ENCODE measurements around the gene MCIDAS.
A peak's percentile ranks its signal among the peaks of the same experiment; 100 is the strongest.

The MCIDAS gene

DNA sequence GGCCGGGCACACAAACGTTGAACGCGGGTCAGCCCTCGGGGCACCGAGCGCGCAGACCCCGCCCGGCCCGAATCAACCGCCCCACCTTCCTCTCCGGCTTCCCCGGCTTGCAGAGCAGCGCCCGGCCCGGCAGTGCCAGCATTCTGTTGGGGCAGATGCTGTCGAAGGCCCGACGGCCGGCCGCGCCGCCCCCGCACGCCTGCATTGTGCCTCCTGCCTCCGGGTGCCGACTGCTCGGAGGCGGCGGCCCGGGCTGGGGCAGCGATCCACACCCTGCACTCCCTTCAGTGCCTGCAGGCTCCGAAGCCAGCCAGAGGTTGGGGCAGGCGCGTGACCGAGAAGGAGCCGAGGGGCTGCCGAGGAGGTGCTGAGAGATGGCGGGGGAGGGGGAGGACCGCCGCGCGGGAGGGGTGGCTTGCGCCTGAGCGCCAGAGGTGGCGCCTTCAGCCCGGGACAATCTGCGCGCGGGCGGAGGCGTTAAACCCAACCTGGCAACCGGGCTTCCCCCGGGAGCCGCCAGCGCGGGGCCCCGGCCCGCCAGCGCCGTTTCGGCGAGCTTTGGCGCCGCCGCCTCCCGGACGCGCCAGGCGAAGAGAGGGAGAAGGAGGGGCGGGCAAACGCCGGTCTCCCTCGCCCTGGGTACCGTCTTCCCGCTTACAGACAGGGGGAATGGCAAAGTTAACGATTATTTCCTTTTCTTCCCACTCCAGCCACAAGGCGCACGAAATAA is at the start of gene MCIDAS:
TSS of gene MCIDAS (minus strand) at position 382 of the 730 bp plus-strand sequence. CDS start at position 205, 177 bp downstream.
- peak; percentile 43 for DNase-seq

DNA sequence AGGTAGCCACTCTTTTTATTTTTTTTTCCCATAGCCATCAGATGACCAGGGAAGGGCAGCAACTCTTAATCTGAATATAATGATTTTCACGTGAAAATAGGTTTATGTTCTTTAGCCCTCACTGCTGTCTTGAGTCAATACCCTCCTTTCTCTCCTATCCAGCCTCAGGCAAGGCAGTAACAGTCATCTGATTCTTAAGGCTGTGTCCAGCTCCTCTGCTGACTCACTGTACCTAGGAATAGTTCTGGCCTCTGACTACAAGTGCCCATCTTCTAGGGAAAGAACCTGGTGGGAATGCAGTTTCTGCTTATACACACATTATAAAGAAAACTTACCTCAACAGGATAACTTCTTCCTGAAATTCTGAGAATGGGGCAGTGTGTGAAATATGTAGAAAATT is 49.7 kb upstream of the MCIDAS start:
- DNase-seq: peak; percentile 28

GRCh38 chr5:55258339-55258738 is 31.2 kb upstream of the MCIDAS start:
- DNase-seq: no peak

- no peak for DNase-seq
These were observed 27.7 kb upstream of the MCIDAS start for GRCh38 chr5:55254802-55255201.

- no peak for DNase-seq
These were observed 22.9 kb upstream of the MCIDAS start for GRCh38 chr5:55250064-55250463.

- no peak for DNase-seq
These were observed 14.6 kb upstream of the MCIDAS start for GRCh38 chr5:55241746-55242145.

GRCh38 chr5:55236800-55237199 is 9.7 kb upstream of the MCIDAS start:
- DNase-seq: no peak

DNA sequence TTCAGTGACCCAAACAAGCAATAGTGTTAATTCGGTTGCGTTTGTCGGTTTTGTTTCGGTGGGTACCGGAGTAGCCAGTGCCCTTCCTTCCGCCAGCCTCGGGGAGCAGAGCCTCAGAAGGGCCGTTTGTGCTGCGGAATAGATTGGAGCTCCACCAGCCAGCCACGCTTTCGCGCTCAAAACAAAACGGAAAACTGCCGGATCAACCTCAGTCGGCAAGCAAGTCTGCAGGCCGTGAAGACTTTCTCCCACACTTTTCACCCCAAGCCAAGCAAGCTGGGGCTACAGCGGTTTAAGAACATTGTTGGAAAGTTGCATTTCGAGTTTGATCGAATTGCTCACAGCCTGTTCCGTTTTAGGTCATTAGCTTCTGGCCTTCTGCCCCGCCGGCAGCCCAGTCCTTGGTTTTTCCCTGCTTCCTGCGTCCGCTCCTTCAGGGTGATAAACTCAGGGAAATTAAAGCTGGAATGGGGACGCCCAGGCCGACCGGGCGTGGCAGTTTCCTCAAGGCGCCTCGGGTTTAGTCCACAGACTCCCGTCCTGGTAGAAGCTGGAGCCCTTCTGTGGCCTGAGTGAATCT is 7.1 kb upstream of the MCIDAS start:
- peak; percentile 23 for DNase-seq

DNA sequence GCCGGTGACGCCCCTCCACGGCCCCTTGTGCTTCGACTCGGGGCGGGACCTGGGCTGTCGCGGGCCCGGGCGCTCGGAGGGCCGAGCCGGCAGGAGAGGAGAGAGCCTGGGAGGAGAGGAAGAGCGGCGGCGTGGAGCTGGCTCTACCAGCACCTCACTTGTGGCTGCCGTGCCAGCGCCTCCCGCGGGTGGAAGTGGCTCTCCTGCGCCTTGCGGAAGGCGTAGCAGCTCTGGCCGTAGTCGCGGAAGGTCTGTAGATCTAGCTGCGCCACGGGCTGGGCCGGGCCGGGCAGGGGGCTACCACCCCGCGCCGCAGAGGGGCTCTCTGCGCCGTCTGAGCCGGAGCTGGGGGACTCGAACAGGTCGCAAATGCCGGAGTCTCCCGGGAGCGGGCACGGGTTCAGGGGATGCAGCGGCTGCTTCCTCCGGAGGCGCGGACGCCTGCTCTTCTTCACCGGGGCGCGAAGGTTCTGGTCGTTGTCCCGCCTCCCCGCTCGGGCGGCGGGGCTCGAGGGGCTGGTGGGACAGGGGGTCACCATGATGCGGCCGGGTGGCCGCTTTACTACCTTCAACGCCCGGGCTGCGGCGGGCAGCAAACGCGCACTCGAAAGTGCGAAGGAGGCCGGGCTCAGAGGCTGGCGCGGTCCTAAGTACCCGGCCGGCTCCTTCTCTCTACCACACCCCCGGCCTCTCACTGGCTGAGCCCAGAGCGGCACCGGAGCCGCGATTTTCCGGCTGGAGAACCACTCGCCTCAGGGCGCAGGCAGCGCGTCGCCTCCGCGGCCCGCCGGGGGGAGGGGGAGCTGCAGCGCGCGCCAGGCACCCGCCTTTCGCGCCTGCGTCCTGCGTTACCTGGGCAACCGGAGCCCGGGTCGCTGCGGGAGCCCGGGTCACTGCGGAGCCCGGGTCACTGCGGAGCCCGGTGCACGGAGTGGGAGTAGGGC is 6.1 kb upstream of the MCIDAS start, which contains the start of gene CCNO:
TSS of gene CCNO (minus strand) at position 624 of the 944 bp plus-strand sequence. CDS start at position 539, 85 bp downstream.
- DNase-seq: peak; percentile 87

DNA sequence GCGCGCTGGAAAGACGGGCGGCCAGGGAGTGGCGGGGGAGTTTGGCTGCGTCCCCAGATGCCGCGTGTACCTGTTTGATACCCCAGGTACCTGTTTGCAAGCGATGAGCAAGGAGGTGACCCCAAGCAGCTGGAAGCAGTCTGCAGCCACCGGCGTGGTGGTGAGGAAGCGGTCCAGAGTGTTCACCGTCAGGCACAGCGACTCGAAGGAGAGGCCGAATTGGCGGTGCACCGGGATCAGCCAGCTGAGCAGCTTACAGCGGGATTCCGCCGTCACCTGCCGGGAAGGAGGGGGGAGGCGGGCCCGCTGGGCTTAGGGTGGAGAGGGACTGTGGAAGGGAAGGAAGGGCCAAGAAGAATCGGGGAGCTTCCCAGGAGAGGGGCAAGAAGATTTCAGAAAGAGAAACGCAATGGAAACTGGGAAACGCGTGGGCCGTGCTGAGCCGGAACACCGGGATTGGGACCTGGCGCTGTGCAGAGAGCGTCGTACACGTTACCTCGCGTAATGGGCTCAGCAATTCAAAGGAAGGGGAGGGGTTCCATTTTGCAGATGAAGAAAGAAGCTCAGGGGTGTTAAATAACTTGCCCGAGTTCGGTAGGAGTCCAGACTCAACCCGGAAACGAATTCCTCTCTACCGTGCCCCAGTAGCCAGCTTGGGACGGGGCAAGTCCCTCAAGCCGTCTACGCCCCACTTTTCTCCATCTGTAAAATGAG is 5.3 kb upstream of the MCIDAS start:
- DNase-seq: peak; percentile 54

DNA sequence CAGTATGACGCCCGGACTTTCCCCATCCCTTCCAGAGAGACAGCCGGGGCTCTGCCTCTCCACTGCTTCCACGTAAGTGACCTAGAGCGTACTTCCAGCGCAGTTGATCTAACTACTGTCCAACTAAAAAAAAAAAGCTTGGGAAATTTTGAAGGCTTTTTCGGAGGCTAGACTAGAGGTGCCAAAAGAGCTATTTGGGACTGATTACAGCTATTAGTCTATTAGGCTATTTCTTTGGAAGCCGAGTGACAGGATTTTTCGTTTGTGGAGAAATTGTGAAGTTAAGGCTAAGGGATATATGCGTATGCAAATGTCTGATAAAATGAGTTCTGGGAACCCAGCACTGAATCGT is 4.8 kb upstream of the MCIDAS start:
- DNase-seq: no peak

- no peak for DNase-seq
These were observed 4.2 kb upstream of the MCIDAS start for GRCh38 chr5:55231029-55231918.

GRCh38 chr5:55230086-55230629 is 3.0 kb upstream of the MCIDAS start:
- no peak for DNase-seq

DNA sequence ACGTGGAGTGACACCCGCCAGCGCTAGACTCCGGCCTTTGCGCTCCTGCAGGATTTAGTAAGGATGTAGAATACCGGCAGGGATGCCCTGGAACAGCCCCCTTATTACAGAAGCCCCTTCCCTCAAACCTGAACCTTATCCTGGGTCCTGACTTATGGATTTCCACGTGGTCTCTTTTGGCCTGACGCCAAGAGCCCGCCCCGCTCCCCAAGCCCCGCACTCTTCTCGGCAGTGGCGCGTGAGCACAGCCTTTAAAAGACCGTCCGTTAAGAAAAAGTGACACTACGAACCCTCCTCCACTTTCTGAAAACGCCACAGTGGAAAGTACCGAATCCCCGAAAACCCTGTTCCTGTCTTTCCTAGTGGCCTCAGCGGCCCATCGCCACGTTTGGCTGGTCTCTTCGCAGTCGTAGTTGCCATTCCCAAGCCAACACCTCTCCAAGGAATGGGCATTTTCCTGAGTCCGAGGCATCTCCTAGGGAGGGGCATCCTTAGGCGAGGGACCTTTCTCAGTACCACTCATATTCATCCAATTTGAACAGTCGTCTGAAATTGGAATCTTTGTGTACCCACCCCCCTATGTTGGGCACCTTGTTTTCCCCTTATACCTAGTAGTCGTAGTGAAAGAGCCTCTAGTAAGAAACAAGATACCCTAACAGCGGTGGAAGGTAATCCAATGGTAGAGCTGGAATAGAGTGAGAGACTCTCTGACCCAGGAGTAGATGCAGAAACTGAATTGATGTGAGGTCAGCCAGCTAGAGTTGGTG is 732 bp upstream of the MCIDAS start:
- no peak for DNase-seq

DNA sequence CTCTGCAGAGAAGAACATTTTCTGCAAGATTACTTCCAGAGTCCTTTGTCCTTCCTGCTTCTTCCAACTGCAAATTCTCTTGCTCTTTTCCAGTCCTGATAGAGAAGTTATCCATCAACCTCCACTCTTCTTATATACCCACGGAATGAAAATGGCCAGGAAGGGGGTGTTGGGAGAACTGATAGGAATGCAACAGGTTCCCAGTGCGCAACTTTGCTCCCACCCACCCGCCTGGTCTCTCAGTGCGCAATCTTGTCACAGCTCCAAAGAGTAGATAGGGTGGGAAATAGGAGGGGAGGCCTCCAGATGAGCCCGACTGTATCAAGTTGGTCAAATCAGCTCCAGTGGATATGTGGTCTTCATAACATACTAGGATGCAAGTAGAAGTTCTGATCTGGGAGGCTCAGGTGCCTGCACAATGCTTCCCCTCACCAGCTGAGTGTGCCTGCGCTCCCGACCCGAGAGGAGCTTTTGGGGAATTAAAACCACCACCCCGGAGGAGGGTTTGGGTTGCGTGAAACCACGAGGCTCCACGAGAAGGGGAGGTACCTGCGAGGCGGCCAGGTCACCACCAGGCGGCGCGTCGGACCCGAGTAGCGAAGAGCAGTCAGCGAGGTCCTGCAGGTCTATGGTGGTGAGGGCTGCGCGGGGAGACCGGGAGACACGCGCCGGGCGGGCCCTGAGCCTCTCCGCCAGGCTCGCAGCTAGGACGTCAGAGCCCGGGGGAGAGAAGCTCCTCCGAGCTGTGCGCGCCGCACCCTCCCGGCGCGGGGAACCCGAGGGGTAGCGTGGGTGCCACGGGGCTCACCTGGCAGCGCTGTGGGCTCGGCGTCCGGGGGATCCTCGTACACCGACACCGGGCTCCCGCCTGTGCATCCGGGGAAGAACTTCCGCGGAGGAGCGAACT is 835 bp downstream of the MCIDAS start:
- DNase-seq: peak; percentile 74

DNA sequence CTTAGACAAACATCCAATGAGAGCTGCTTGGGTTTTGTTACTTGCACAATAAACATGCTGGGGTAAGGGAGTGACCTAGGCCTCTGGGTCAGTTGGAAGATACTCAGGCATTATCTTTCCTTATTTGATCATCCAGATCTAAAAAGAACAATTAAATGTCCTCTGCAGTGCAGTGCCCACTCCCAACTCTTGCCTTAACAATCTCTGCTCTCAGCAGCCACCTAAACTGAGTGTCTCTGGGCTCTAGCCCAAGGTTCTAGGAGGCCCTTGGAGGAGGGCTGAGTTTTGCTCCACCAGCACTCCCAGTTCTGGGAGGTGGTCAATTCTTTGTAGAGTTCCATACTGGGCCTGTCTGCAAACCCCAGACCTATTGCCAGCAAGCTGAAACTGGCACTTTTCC is 1.8 kb downstream of the MCIDAS start:
- no peak for DNase-seq

DNA sequence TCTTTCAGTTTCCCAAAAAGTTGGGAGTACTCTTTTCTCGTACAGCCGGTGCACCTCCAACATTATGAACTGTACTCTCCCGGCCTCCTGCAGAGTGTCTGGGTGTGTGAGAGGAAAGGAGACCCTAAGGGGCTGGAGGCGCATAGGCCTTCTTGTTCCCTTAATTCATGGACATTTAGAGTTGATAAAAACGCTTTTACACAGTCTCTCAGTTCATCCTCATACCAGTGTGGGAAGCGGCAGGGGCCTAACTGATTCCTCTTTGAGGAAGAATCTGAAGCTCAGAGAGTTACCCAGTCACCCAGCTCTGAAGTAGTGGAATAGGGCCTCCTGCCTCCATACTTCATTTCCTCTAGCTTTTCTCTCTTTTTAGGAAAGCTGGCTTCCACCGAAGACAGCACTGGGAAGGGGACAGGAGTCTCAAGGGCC is 3.3 kb downstream of the MCIDAS start:
- no peak for DNase-seq

- DNase-seq: no peak
These were observed 3.9 kb downstream of the MCIDAS start for GRCh38 chr5:55222985-55223811.
